ENCODE results near the gene SLC16A1.

DNA sequence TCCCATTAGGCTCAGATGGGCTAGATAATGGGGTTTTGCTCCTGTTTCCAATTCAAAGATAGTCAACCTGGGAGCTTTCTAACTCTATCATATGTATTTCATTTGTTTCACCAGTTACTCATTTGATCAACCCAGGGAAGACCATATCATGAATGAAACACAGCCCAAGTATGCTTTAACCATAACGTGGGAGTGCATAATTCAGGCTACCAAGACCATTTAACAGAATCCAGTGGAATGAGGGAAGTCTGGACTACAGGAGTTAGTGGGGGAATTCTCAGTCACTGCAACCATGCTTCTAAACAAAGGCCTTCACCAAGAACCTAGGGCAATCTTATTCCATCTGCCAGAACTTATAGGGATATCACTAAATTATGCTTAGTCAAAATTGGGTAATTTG lies 15.0 kb upstream of the SLC16A1 start:
- TF ChIP-seq, protein P1, sequence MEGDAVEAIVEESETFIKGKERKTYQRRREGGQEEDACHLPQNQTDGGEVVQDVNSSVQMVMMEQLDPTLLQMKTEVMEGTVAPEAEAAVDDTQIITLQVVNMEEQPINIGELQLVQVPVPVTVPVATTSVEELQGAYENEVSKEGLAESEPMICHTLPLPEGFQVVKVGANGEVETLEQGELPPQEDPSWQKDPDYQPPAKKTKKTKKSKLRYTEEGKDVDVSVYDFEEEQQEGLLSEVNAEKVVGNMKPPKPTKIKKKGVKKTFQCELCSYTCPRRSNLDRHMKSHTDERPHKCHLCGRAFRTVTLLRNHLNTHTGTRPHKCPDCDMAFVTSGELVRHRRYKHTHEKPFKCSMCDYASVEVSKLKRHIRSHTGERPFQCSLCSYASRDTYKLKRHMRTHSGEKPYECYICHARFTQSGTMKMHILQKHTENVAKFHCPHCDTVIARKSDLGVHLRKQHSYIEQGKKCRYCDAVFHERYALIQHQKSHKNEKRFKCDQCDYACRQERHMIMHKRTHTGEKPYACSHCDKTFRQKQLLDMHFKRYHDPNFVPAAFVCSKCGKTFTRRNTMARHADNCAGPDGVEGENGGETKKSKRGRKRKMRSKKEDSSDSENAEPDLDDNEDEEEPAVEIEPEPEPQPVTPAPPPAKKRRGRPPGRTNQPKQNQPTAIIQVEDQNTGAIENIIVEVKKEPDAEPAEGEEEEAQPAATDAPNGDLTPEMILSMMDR (IDR thresholded peaks at IDR 0.05; ENCODE audit: low read depth, low read length, missing input control), result no peak
- TF ChIP-seq EGR1 (IDR thresholded peaks at IDR 0.05; ENCODE audit: low read depth in 2 of 2) (no peak), YY1 (IDR thresholded peaks at IDR 0.05) (no peak), HNF4A (conservative IDR thresholded peaks at IDR 0.05) (no peak), TAF1 (conservative IDR thresholded peaks at IDR 0.05) (no peak)
